IPS-20b (cell line): ENCODE data around the gene TRABD2B.

Experiments
- H3K27ac ChIP-seq: one replicate; pipeline ENCODE4 v1.5.1; 2013; ENCODE audit warnings: low read length
- H3K27me3 ChIP-seq: 2 replicates; pipeline ENCODE4 v1.6.1; 2013; ENCODE audit warnings: mild to moderate bottlenecking, low read length, inconsistent platforms; ENCODE audit not compliant: insufficient read depth
- H3K36me3 ChIP-seq: 2 replicates; pipeline ENCODE4 v1.6.1; 2013; ENCODE audit warnings: low read depth, mild to moderate bottlenecking, inconsistent platforms, low read length, moderate library complexity; ENCODE audit not compliant: insufficient read depth
- H3K4me1 ChIP-seq: 2 replicates; pipeline ENCODE4 v1.6.1; 2013; ENCODE audit warnings: mild to moderate bottlenecking, control low read depth, inconsistent platforms, low read length, moderate library complexity; ENCODE audit not compliant: insufficient read depth
- H3K4me3 ChIP-seq: 2 replicates; pipeline ENCODE4 v1.5.1; 2013; ENCODE audit warnings: mild to moderate bottlenecking, low read length, inconsistent platforms
- H3K9ac ChIP-seq: 2 replicates; pipeline ENCODE4 v1.6.1; 2013; ENCODE audit warnings: low read depth, mild to moderate bottlenecking, inconsistent platforms, low read length, moderate library complexity
- H3K9me3 ChIP-seq: 2 replicates; pipeline ENCODE4 v1.6.1; 2013; ENCODE audit warnings: mild to moderate bottlenecking, low read depth, low read length, inconsistent platforms; ENCODE audit not compliant: insufficient read depth

The TRABD2B gene

GRCh38 chr1:47711184-47711847 is 285.9 kb downstream of the TRABD2B start:
- H3K9ac ChIP-seq: no peak overlapping the region
- peaks cover 7% of the 10 kb centered on the region; the same call in 1 of the 2 replicates for H3K4me1 ChIP-seq
- no peak overlapping the region for H3K27ac ChIP-seq
- H3K36me3 ChIP-seq: no peaks in the 10 kb centered on the region
- H3K4me3 ChIP-seq: no peak overlapping the region
- H3K9me3 ChIP-seq: no peaks in the 10 kb centered on the region
- H3K27me3 ChIP-seq: peaks cover 100% of the 10 kb centered on the region
